ENCODE data around the gene ISYNA1. TPM values are rescaled to one million over a fixed set of nuclear protein-coding genes. Genes with fewer than 3 reads are reported as not detected.

Gene ISYNA1
- total RNA-seq, 2 donors from 2014 or later = 60.9 to 143 TPM

DNA sequence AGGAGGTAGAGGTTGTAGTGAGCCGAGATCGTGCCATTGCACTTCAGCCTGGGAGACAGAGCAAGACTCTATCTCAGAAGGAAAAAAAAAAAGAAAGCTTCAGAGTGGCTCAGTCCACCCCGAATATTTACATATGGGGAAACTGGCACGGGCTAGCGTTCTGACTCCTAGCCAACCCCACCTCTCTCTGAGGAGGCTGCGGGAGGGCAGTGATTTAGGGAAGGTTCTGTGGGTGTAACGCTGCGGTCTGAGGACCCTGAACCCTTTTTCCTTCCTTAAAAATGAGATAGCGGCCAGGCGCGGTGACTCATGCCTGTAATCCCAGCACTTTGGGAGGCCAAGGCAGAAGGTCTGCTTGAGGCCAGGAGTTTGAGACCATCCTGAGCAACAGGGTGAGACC is 45.5 kb downstream of the ISYNA1 start:
- DNase-seq (ENCODE audit: low spot score) (no peak), ATAC-seq (ENCODE audit: insufficient number of reproducible peaks, low FRiP score, low read depth) (no peak)
- no peak overlapping the region for H3K27ac ChIP-seq

GRCh38 chr19:18391509-18392075 is 46.3 kb downstream of the ISYNA1 start:
- no peak for ATAC-seq (ENCODE audit: insufficient number of reproducible peaks, low FRiP score, low read depth)
- DNase-seq (ENCODE audit: low spot score) = no peak
- Histone ChIP-seq H3K4me1 (ENCODE audit: control insufficient read depth in 1 of 2, low read depth in 2 of 2) (peaks cover 2 to 11% of the 10 kb centered on the region in 2 donors), H3K27ac (no peak overlapping the region), H3K27me3 (replicated peaks; ENCODE audit: insufficient read depth) (no peaks in the 10 kb centered on the region), H3K36me3 (no peaks in the 10 kb centered on the region), H3K4me3 (no peak overlapping the region), H3K9me3 (no peaks in the 10 kb centered on the region)
- no peak for TF ChIP-seq CTCF (IDR thresholded peaks at IDR 0.05)

More for the DNA sequence above, 45.5 kb downstream of the ISYNA1 start:
- Histone ChIP-seq H3K4me3 (no peak overlapping the region), H3K36me3 (no peaks in the 10 kb centered on the region), H3K9me3 (no peaks in the 10 kb centered on the region), H3K4me1 (ENCODE audit: control insufficient read depth in 1 of 2, low read depth in 2 of 2) (peaks cover 0 to 6% of the 10 kb centered on the region in 2 donors), H3K27me3 (replicated peaks; ENCODE audit: insufficient read depth) (no peaks in the 10 kb centered on the region)
- TF ChIP-seq CTCF (IDR thresholded peaks at IDR 0.05) = no peak

DNA sequence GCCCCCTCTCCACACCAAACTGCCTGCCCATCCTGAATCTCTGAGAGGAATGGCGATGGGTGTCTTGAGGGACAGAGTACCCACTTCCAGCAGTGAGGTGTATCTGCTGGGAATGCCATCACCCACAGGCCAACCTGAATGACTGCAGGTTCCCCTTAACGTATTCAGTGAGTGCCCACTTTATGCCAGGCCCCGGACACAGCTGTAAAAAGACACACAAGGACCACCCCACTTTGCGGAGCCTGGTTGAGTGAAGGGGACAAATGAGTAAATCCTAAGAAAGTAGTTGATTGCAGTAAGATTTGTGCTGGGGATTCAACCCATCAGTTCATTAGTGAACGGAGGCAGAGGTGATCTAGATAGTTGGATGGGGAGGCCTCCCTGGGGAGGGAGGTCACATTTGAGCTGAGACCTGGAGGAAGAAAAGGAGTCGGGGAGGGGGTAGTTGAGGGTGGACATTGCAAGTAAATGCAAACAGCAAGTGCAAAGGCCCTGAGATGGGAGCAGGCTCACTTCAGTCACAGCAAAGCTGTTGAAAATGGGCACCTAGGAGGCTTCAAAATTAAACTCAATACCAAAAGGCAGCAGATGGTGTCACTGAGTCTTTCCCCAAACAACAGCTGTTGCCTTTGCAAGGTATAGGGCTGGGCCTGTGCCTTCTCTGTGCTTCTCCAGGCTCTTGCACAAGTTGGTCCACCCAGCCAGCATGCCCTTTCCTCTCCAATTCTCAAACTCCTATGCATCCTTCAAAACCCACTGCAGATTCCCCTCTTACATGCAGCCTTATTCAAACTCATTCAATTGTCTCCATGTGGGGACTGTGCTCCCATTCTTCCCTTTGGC is 47.6 kb downstream of the ISYNA1 start:
- no peaks in the 10 kb centered on the region for H3K9me3 ChIP-seq
- TF ChIP-seq CTCF (IDR thresholded peaks at IDR 0.05) = no peak
- H3K27me3 ChIP-seq (replicated peaks; ENCODE audit: insufficient read depth) = no peaks in the 10 kb centered on the region
- peaks cover 3 to 21% of the 10 kb centered on the region in 2 donors for H3K4me1 ChIP-seq (ENCODE audit: control insufficient read depth in 1 of 2, low read depth in 2 of 2)
- H3K27ac ChIP-seq = no peak overlapping the region
- no peak overlapping the region for H3K4me3 ChIP-seq
- H3K36me3 ChIP-seq = no peaks in the 10 kb centered on the region
- DNase-seq (ENCODE audit: low spot score) = no peak
- no peak for ATAC-seq (ENCODE audit: insufficient number of reproducible peaks, low FRiP score, low read depth)

DNA sequence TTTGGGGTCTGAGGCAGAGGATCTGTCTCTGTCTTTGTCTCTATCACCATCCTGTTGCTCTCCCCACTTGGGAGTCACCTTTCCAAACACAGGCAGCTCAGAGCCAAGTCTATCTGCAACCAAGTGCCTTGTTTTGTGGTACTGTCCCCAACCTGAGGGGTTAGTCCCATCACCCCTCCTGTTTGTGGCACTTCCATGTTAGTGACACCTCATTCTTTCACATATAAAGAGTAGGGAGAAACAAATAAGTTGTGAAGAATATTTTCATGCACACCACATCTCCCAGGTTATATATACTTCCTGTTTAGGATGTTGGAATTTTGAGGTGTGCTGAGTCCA is 48.2 kb downstream of the ISYNA1 start:
- Histone ChIP-seq H3K4me3 (no peak overlapping the region), H3K4me1 (ENCODE audit: control insufficient read depth in 1 of 2, low read depth in 2 of 2) (peaks cover 3 to 21% of the 10 kb centered on the region in 2 donors), H3K9me3 (no peaks in the 10 kb centered on the region), H3K27me3 (replicated peaks; ENCODE audit: insufficient read depth) (no peaks in the 10 kb centered on the region), H3K36me3 (no peaks in the 10 kb centered on the region), H3K27ac (no peak overlapping the region)
- no peak for TF ChIP-seq CTCF (IDR thresholded peaks at IDR 0.05)
- DNase-seq (ENCODE audit: low spot score) (no peak), ATAC-seq (ENCODE audit: insufficient number of reproducible peaks, low FRiP score, low read depth) (no peak)

DNA sequence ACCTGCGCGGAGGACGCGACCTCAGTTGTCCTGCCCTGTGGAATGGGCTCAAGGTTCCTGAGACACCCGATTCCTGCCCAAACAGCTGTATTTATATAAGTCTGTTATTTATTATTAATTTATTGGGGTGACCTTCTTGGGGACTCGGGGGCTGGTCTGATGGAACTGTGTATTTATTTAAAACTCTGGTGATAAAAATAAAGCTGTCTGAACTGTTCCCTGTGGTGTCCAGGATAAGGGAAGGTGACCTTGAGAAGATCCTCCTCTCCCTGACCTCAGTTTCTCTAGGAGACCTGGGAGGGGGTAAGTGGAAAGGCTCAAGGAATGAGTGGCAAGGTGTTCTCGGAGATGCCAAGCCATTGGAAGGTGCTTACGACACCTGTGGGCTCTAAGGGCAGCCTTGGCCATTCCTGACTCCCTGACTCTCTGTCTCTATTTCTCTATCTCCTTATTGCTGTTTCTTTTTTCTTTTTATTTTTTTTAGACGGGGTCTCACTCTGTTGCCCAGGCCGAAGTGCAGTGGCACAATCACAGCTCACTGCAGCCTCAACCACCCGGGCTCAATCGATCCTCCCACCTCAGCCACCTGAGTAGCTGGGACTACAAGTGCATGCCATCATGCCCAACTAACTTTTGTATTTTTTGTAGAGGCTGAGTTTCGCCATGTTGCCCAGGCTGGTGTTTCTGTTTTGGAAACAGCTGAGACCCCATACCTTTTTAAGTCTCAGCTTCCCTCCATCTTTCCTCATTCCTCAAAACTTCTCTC is 48.8 kb downstream of the ISYNA1 start:
- ATAC-seq (ENCODE audit: insufficient number of reproducible peaks, low FRiP score, low read depth) (no peak), DNase-seq (ENCODE audit: low spot score) (no peak)
- TF ChIP-seq CTCF (IDR thresholded peaks at IDR 0.05) = no peak
- Histone ChIP-seq H3K27me3 (replicated peaks; ENCODE audit: insufficient read depth) (no peaks in the 10 kb centered on the region), H3K4me1 (ENCODE audit: control insufficient read depth in 1 of 2, low read depth in 2 of 2) (peaks cover 3 to 21% of the 10 kb centered on the region in 2 donors), H3K36me3 (no peaks in the 10 kb centered on the region), H3K4me3 (peak overlapping the region; percentile 67), H3K9me3 (no peaks in the 10 kb centered on the region), H3K27ac (no peak overlapping the region)
